ENCODE measurements around the gene OR10Z1.

- TF ChIP-seq CTCF (IDR thresholded peaks at IDR 0.05) = no peak
- no peak for TF ChIP-seq POLR2AphosphoS5 (IDR thresholded peaks at IDR 0.05; ENCODE audit: low read depth, low read length)
- TF ChIP-seq REST (IDR thresholded peaks at IDR 0.05; ENCODE audit: insufficient read depth in 1 of 2, low read depth in 2 of 2, low read length in 1 of 2) = no peak
- no peak for TF ChIP-seq TCF7L2 (IDR thresholded peaks at IDR 0.05; ENCODE audit: low read depth, low read length)
- TF ChIP-seq SIN3A (IDR thresholded peaks at IDR 0.05; ENCODE audit: borderline replicate concordance, insufficient read depth, low read depth, low read length) = no peak
Observed at GRCh38 chr1:158654571-158654970, 49.5 kb downstream of the OR10Z1 start.
